SK-N-SH treated with all-trans-retinoic acid at 6 μM for 48 hours (cell line): ENCODE data around the gene SPECC1L.

Source experiments
- ARNTL ChIP-seq: fragments of 450-650 bp; formaldehyde crosslinking; IDR thresholded peaks from 2 replicates; pipeline ENCODE4 v1.5.0; 2020; ENCODE audit warnings: low read depth, mild to moderate bottlenecking, moderate library complexity, borderline replicate concordance
- CSDC2 ChIP-seq: fragments of 250-450 bp; sonication (Bioruptor Pico); IDR thresholded peaks from 2 replicates; pipeline ENCODE4 v1.5.0; 2020; ENCODE audit warnings: mild to moderate bottlenecking, moderate library complexity
- ESRRG ChIP-seq: fragments of 250-450 bp; sonication (Bioruptor Pico); IDR thresholded peaks from 2 replicates; pipeline ENCODE4 v1.6.1; 2021; ENCODE audit warnings: mild to moderate bottlenecking
- ISL1 ChIP-seq: fragments of 250-450 bp; sonication (Bioruptor Pico); IDR thresholded peaks from 2 replicates; pipeline ENCODE4 v2.1.2; 2022; ENCODE audit warnings: mild to moderate bottlenecking, moderate library complexity
- PPARA ChIP-seq: fragments of 250-450 bp; sonication (Bioruptor Pico); IDR thresholded peaks from 2 replicates; pipeline ENCODE4 v1.5.0; 2020; ENCODE audit warnings: mild to moderate bottlenecking, borderline replicate concordance
- TCF4 ChIP-seq: fragments of 250-450 bp; sonication (Bioruptor Pico); IDR thresholded peaks from 2 replicates; pipeline ENCODE4 v1.8.0; 2021; ENCODE audit warnings: mild to moderate bottlenecking, moderate library complexity, borderline replicate concordance
- ZFP30 ChIP-seq: fragments of 450-650 bp; formaldehyde crosslinking; IDR thresholded peaks from 2 replicates; pipeline ENCODE4 v1.5.0; 2022; ENCODE audit warnings: mild to moderate bottlenecking, moderate library complexity
- TF ChIP-seq, protein P1 (sequence below): fragments of 250-450 bp; sonication (Bioruptor Pico); IDR thresholded peaks from 2 replicates; pipeline ENCODE4 v1.8.0; 2020; ENCODE audit warnings: mild to moderate bottlenecking, moderate library complexity, borderline replicate concordance
- TF ChIP-seq, protein P2 (sequence below): fragments of 250-450 bp; sonication (Bioruptor Pico); IDR thresholded peaks from 2 replicates; pipeline ENCODE4 v1.5.1; 2020; ENCODE audit warnings: low read depth, mild to moderate bottlenecking, moderate library complexity

DNA sequence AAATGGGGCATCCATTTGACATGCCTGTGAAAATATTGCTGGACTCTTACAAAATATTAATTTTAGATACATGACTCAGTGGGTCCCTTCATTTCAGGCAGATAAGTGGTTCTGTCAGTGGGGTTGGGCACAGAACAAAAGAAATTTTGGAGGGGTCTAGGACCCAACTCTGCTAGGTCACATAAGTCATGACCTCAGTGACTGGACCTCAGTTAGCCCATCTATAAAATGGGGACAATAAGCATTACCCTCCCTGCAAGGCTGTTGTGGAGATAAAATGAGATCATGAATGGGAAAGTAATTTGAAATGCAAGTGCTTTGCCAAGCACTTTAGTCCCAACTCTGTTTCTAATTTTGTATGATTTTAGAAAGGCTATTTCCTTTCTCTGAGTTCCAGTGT is 180.5 kb downstream of the SPECC1L start:
- TF ChIP-seq, protein P1, sequence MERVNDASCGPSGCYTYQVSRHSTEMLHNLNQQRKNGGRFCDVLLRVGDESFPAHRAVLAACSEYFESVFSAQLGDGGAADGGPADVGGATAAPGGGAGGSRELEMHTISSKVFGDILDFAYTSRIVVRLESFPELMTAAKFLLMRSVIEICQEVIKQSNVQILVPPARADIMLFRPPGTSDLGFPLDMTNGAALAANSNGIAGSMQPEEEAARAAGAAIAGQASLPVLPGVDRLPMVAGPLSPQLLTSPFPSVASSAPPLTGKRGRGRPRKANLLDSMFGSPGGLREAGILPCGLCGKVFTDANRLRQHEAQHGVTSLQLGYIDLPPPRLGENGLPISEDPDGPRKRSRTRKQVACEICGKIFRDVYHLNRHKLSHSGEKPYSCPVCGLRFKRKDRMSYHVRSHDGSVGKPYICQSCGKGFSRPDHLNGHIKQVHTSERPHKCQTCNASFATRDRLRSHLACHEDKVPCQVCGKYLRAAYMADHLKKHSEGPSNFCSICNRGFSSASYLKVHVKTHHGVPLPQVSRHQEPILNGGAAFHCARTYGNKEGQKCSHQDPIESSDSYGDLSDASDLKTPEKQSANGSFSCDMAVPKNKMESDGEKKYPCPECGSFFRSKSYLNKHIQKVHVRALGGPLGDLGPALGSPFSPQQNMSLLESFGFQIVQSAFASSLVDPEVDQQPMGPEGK (CRISPR knock-in tag): no peak
- TF ChIP-seq, protein P2, sequence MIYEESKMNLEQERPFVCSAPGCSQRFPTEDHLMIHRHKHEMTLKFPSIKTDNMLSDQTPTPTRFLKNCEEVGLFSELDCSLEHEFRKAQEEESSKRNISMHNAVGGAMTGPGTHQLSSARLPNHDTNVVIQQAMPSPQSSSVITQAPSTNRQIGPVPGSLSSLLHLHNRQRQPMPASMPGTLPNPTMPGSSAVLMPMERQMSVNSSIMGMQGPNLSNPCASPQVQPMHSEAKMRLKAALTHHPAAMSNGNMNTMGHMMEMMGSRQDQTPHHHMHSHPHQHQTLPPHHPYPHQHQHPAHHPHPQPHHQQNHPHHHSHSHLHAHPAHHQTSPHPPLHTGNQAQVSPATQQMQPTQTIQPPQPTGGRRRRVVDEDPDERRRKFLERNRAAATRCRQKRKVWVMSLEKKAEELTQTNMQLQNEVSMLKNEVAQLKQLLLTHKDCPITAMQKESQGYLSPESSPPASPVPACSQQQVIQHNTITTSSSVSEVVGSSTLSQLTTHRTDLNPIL (CRISPR knock-in tag): no peak
- TF ChIP-seq TCF4 (CRISPR knock-in tag) (no peak), CSDC2 (CRISPR knock-in tag) (no peak), ZFP30 (no peak), ARNTL (CRISPR knock-in tag) (no peak), ISL1 (CRISPR knock-in tag) (no peak), PPARA (CRISPR knock-in tag) (no peak), ESRRG (CRISPR knock-in tag) (no peak)
